Mononuclear cell (primary cell): Measurements from ENCODE around the gene DDX27. TPM values are rescaled to one million over a fixed set of nuclear protein-coding genes. Genes with fewer than 3 reads are reported as not detected.

Experiments
- total RNA-seq: library from RNA; depleted of rRNA; stranded (reverse); fragments of >200 nt; gene quantifications from one replicate; pipeline ENCODE4 v1.2.3, GENCODE V29; 2012

Gene DDX27
- total RNA-seq, 1 donor: 71.5 TPM

Other genes starting within 250 kb of the DDX27 start
- gene CSE1L, start 173.1 kb upstream of the DDX27 start, total RNA-seq: 33.6 TPM
- gene STAU1, start 31.1 kb upstream of the DDX27 start, total RNA-seq: 49.6 TPM
- 99.6 TPM for gene ZNFX1, start 58.6 kb downstream of the DDX27 start, total RNA-seq